ENCODE measurements around the gene FGD2. TPM values are rescaled to one million over a fixed set of nuclear protein-coding genes. Genes with fewer than 3 reads are reported as not detected.

The FGD2 gene
- total and polyA plus RNA-seq, 11 donors, result 1.4 to 45.8 (median 4.9) TPM

DNA sequence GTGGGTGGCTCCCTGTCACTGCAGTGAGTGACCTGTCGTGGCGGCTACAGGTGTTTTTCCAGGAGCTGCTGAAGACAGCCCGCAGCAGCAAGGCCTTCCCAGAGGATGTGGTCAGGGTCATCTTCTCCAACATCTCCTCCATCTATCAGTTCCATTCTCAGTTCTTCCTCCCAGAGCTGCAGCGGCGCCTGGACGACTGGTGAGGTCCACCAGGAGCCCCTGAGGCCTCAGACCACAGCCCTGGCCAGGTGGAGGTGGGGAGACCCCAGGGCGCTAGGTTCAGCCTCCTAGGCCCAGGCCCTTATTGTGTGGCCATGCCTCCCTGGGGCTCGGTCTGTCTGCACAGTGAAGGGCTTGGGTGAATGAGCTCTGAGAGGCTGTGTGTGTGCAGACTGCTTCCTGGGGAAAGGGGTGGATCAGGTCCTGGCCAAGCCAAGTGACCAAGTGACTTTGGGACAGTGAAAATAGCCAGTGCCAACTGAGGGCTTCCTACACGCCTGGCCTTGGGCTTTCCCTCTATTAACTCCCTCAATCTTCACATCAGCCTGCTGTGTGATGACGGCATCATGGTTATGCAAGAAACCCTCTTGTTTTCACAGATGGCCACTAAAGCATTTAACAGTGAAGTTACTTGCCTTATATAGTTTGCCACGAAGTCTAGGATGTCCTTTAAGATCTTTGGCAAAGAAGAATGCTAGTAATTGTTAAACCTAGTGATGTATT, 6.4 kb downstream of the FGD2 start:
- WGBS, 4 donors, result 83 to 87% (median 84%) methylated on average over 10 to 11 of the region's 11 CpGs
- H3K36me3 ChIP-seq, result peaks cover 0 to 52% (median 0%) of the 10 kb centered on the region in 9 donors
- H3K4me3 ChIP-seq, result no peak overlapping the region
- no peak for ATAC-seq
- intact Hi-C loops (cut with DNase I), result loop anchor here in 2 of 10 donors (10.0 kb wide), 2 partner anchors 127 to 247 kb away; partner anchors contain the start of gene C6orf89 (in 1 of the 2)
- DNase-seq, result no peak
- H3K9me3 ChIP-seq, result no peaks in the 10 kb centered on the region
- TF ChIP-seq, protein P1, sequence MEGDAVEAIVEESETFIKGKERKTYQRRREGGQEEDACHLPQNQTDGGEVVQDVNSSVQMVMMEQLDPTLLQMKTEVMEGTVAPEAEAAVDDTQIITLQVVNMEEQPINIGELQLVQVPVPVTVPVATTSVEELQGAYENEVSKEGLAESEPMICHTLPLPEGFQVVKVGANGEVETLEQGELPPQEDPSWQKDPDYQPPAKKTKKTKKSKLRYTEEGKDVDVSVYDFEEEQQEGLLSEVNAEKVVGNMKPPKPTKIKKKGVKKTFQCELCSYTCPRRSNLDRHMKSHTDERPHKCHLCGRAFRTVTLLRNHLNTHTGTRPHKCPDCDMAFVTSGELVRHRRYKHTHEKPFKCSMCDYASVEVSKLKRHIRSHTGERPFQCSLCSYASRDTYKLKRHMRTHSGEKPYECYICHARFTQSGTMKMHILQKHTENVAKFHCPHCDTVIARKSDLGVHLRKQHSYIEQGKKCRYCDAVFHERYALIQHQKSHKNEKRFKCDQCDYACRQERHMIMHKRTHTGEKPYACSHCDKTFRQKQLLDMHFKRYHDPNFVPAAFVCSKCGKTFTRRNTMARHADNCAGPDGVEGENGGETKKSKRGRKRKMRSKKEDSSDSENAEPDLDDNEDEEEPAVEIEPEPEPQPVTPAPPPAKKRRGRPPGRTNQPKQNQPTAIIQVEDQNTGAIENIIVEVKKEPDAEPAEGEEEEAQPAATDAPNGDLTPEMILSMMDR (IDR thresholded peaks at IDR 0.05), result no peak
- no peak for TF ChIP-seq POLR2A (IDR thresholded peaks at IDR 0.05)
- no peaks in the 10 kb centered on the region for H3K27me3 ChIP-seq
- H3K27ac ChIP-seq, result no peak overlapping the region
- H3K4me1 ChIP-seq, result peaks cover 0 to 11% (median 0%) of the 10 kb centered on the region in 12 donors

DNA sequence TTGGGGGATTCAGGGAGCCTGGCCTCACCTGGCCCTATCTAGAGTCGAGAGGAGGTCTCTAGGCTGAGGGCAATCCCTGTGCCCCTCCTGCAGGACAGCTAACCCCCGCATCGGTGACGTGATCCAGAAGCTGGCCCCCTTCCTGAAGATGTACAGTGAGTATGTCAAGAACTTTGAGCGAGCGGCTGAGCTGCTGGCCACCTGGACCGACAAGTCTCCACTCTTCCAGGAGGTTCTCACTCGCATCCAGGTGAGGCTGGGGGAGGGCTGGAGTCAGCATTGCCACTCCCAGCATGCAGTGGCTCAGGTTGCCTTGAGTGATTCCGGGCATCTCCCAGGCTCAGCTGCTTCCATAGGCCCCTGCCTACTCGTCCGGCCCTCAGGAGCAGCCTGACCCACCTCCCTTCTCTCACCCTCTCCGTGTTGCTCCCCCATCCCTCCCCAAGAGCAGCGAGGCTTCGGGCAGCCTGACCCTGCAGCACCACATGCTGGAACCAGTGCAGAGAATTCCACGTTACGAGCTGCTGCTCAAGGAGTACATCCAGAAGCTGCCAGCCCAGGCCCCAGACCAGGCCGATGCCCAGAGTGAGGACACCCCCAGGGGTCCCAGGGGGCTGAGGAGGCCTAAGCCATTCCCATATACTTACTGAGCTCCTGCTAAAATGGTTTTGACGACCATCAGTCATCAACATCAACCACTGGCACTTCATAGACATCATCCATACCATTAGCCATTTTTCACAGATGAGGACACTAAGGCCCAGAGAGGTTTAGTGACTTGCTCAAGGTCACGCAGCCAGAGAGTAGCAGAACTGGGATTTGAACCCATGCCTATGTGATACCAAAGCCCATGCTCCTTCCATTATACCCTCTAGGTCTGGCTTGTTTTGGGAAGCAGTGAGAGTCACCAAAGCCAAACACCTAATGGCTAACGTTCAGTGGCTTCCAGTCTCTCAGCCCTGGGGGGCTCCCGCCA, 8.3 kb downstream of the FGD2 start:
- H3K4me1 ChIP-seq, result peaks cover 0 to 22% (median 8%) of the 10 kb centered on the region in 12 donors
- 86 to 90% (median 88%) methylated on average over 20 to 21 of the region's 21 CpGs for WGBS, 4 donors
- intact Hi-C loops (cut with DNase I), result loop anchor here in 2 of 10 donors (10.0 kb wide), 2 partner anchors 129 to 249 kb away; partner anchors contain the start of gene C6orf89 (in 1 of the 2)
- H3K27ac ChIP-seq, result no peak overlapping the region
- no peak for TF ChIP-seq POLR2A (IDR thresholded peaks at IDR 0.05)
- TF ChIP-seq, protein P1 (IDR thresholded peaks at IDR 0.05), result no peak
- DNase-seq, result no peak
- no peak for ATAC-seq
- no peak overlapping the region for H3K4me3 ChIP-seq
- peaks cover 0 to 52% (median 0%) of the 10 kb centered on the region in 9 donors for H3K36me3 ChIP-seq
- H3K9me3 ChIP-seq, result no peaks in the 10 kb centered on the region
- H3K27me3 ChIP-seq, result no peaks in the 10 kb centered on the region

DNA sequence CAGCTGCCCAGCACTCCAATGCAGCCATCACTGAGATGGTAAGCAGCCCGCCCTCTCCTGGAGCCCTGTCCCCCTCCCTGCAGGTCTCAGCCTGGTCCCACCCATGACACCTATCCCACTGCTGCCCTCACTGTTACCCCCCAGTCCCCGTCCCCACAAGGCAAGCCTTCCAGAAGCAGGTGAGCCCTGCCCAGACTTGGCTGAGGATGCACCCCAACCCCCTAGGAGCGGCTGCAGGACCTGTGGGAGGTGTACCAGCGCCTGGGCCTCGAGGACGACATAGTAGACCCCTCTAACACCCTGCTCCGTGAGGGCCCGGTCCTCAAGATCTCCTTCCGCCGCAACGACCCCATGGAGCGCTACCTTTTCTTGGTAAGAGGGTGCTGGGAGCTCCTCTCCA, 9.2 kb downstream of the FGD2 start:
- no peak for DNase-seq
- 89 to 95% (median 91%) methylated on average over 4 to 12 of the region's 12 CpGs for WGBS, 4 donors
- Histone ChIP-seq H3K36me3 (peaks cover 0 to 59% (median 0%) of the 10 kb centered on the region in 9 donors), H3K9me3 (no peaks in the 10 kb centered on the region), H3K4me3 (no peak overlapping the region), H3K27me3 (no peaks in the 10 kb centered on the region), H3K4me1 (peaks cover 0 to 20% (median 14%) of the 10 kb centered on the region in 12 donors), H3K27ac (no peak overlapping the region)
- no peak for ATAC-seq
- TF ChIP-seq POLR2A (IDR thresholded peaks at IDR 0.05), result no peak
- TF ChIP-seq, protein P1 (IDR thresholded peaks at IDR 0.05), result no peak
- intact Hi-C loops (cut with DNase I), result loop anchor here in 7 of 10 donors (5.0 to 10.0 kb wide), 7 partner anchors 32 to 250 kb away; partner anchors contain the start of gene C6orf89 (in 3 of the 7)
